GM18861 (cell line): Measurements from ENCODE around the gene SERPINA3.
"Not testable (repeated sequence)": the region's sequence is repeated elsewhere in the genome, so short reads cannot be mapped to it uniquely, and the experiment has no call there.

Experiments
- ATAC-seq: cut with Tn5 transposase; IDR thresholded peaks from one replicate; pipeline ENCODE4 v1.9.1; 2021; ENCODE audit not compliant: unreplicated experiment

SERPINA3 gene

GRCh38 chr14:94612174-94612573 lies at the start of gene SERPINA3:
Gene SERPINA3 (plus strand): TSS chr14:94612391. CDS start chr14:94614442, 2,051 bp downstream.
- no peak for ATAC-seq

GRCh38 chr14:94562941-94563883 lies 49.0 kb upstream of the SERPINA3 start:
- ATAC-seq: no peak

- no peak for ATAC-seq
Measured at GRCh38 chr14:94564381-94564780, 47.8 kb upstream of the SERPINA3 start.

GRCh38 chr14:94568186-94568585 lies 44.0 kb upstream of the SERPINA3 start:
- ATAC-seq: no peak

GRCh38 chr14:94569381-94570001 lies 42.7 kb upstream of the SERPINA3 start:
- ATAC-seq: no peak

GRCh38 chr14:94570002-94570400 lies 42.2 kb upstream of the SERPINA3 start:
- no peak for ATAC-seq

- ATAC-seq: no peak
Measured at GRCh38 chr14:94570440-94570839, 41.8 kb upstream of the SERPINA3 start.

GRCh38 chr14:94571395-94571794 lies 40.8 kb upstream of the SERPINA3 start:
- no peak for ATAC-seq

GRCh38 chr14:94571950-94572349 lies 40.2 kb upstream of the SERPINA3 start:
- ATAC-seq: no peak

- ATAC-seq: no peak
Measured at GRCh38 chr14:94572637-94573303, 39.4 kb upstream of the SERPINA3 start.

- no peak for ATAC-seq
Measured at GRCh38 chr14:94573475-94574277, 38.5 kb upstream of the SERPINA3 start.

- no peak for ATAC-seq
Measured at GRCh38 chr14:94574336-94574735, 37.9 kb upstream of the SERPINA3 start.

GRCh38 chr14:94575730-94576585 lies 36.2 kb upstream of the SERPINA3 start:
- no peak for ATAC-seq

GRCh38 chr14:94577472-94577871 lies 34.7 kb upstream of the SERPINA3 start:
- not testable (repeated sequence) for ATAC-seq

- no peak for ATAC-seq
Measured at GRCh38 chr14:94578712-94579111, 33.5 kb upstream of the SERPINA3 start.

GRCh38 chr14:94581127-94581999 lies 30.8 kb upstream of the SERPINA3 start, which contains the start of gene SERPINA5:
Gene SERPINA5 (plus strand): TSS chr14:94581426. CDS start chr14:94587363, 5,937 bp downstream.
- ATAC-seq: no peak

GRCh38 chr14:94582199-94582750 lies 29.9 kb upstream of the SERPINA3 start:
- ATAC-seq: no peak

GRCh38 chr14:94582851-94583250 lies 29.3 kb upstream of the SERPINA3 start:
- ATAC-seq: no peak
